HG03432 (cell line): ENCODE results near the gene PEMT.

Source experiments
- ATAC-seq: cut with Tn5 transposase; IDR thresholded peaks from one replicate; pipeline ENCODE4 v1.9.1; 2021; ENCODE audit warnings: mild to moderate bottlenecking, moderate library complexity; ENCODE audit not compliant: unreplicated experiment

The PEMT gene

GRCh38 chr17:17515934-17516930 is 75.3 kb downstream of the PEMT start:
- no peak for ATAC-seq

- ATAC-seq, result no peak
Observed at GRCh38 chr17:17514993-17515933, 76.2 kb downstream of the PEMT start.

GRCh38 chr17:17514361-17514992 is 77.0 kb downstream of the PEMT start:
- no peak for ATAC-seq

DNA sequence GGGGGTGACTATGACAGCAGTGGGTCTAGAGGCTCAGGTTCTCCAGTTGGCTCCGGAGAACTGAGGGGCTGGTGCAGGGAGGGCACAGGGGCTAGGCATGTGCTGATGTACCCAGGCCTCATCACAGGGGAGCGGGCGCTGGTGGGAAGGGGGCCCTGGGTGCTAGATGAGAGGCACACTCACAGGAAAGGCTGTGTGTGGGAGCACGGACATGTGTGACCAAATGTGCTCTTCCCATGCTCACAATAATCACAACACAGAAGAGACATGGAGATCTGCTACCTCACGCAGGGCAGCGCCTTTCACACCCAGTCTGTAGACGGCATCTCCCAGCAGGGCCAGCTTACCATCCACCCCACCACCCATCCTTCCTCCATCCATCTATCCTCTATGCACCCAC is 77.9 kb downstream of the PEMT start:
- ATAC-seq, result no peak

DNA sequence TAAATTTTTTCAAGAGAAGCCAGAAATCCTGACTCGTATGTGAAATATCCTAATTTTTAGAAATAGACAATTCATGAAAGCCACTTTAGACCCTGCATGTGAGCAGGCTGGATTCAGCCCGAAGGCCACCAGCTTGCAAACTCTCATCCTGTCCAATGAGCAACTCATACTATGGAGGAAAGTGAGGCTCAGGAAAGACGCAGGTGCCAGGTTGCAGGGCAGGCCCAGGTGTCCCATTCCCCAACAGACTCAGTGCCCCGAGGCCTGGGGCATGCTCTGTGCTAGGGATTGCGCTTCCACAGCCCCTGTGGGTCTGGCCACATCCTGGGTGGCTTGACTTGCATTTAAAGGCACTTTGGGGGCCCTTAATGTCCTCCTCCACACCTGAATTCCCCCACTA is 78.6 kb downstream of the PEMT start:
- no peak for ATAC-seq

GRCh38 chr17:17511881-17512858 is 79.3 kb downstream of the PEMT start:
- no peak for ATAC-seq

DNA sequence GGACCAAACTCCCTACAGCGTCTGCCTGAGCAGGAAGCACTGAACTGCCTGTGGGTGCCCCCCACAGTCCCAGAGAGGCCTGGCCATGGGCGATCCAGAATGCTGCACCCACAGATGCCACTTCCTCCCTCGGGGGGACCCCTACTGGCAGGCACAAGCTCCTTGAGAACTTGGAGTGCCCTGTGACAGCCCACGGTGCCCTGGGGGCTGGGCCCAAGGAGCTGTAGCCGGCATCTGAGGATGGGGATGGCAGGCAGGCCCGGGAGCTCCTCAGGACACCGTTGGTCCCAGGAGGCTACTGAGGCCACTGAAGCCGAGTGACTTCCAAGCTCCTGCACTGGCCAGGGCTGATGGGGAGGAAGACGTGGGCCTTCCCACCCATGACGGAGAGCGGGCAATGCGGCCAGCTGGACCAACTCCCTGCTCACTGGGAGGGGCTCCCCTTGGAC is 80.2 kb downstream of the PEMT start:
- ATAC-seq, result no peak

GRCh38 chr17:17510456-17511292 is 80.8 kb downstream of the PEMT start:
- ATAC-seq, result no peak

GRCh38 chr17:17509601-17510425 is 81.7 kb downstream of the PEMT start:
- no peak for ATAC-seq

- ATAC-seq, result no peak
Observed at GRCh38 chr17:17508646-17509591, 82.6 kb downstream of the PEMT start.

DNA sequence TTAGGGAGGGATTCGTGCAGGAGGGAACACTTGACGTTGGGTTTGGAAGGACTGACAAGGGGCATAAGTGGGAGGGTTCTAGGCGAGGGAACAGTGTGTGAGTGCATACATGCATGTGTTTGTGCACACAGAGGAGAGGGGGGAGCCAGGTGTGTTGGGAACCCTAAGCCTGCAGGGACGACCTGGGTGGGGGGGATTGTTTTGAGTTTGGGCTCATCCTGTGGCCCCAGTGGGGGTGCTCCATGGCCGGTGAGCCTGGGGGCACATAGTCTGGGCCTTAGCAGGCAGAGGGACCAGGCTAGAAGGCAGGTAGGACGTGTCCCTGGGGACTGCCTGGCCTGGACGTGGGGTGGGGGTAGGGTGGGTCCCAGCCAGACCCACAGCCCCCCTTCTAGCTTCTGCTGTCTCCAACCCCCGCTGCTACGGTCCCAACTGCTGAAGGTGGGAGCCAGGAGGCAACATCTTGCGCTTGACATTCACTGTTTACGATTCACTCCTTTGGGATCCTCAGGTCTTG is 83.4 kb downstream of the PEMT start:
- ATAC-seq, result no peak

DNA sequence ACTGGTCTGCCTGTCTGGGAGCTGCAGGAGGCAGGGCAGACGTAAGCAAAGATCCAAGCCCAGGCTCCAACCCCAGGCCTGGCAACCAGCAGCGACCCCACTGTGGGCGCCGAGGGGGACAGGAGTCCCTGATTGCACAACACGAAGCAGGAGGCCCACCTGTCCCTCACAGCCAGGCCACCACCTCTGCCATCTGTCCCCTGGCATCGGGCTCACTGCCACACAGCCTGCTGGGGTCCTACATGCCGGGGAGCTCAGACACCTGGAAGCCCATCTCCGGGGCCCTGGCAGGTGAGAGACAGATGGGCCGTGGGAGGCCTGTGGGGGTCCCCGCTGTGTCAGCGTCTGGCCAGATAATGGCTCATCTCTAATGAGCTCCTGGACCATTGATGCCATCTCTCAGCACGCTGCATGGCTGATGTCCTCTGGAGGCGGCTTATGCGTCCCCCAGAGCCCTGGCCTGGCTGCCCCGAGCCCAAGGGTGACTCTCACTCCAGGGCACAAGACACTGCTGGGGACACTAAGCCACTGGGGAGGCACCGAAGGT is 84.0 kb downstream of the PEMT start:
- no peak for ATAC-seq

- no peak for ATAC-seq
Observed at GRCh38 chr17:17506893-17507464, 84.5 kb downstream of the PEMT start.

DNA sequence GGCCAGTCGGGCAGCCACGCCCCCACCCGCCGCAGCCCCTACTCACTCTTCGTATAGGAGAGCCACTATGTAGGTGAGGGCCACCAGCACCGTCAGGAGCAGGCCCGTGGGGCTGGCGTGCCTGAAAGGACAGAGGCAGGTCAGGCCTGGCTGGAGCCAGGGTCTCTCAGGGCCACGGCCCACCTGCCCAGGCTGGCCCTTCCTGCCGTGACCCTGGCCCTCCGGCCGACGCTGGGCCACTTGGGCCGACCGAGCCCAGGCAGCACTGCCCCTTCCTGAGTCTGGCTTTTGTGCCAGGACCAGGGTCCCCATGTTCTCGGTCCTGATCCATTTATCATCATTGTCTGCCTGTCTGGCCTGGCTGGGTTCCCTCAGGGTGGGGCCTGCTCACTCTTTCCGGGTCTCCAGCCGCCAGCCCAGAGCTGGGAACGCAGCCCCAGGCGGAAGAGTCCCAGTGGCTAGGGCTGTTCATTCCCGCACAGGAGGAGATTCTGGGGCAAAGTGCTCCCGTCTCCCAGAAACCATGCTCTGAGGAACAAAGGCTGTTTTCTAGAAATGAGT is 85.2 kb downstream of the PEMT start:
- no peak for ATAC-seq

GRCh38 chr17:17505610-17506171 is 85.8 kb downstream of the PEMT start:
- no peak for ATAC-seq
